Right lobe of liver (tissue), 4 donors: Measurements from ENCODE around the gene AKT3.

Experiments used
- CTCF ChIP-seq, 4 donors: fragments of 200-600 bp in 3 of 4; fragments of 450-650 bp in 1 of 4; IDR thresholded peaks; one replicate each; pipeline versions ENCODE4 v1.5.1 to v1.8.0; 2016 to 2022; ENCODE audit warnings: antibody characterized with exemption in 4 of 4, mild to moderate bottlenecking in 2 of 4
- POLR2A ChIP-seq: fragments of 450-650 bp; IDR thresholded peaks from one replicate; pipeline ENCODE4 v1.6.1; 2017; ENCODE audit warnings: antibody characterized with exemption, mild to moderate bottlenecking
- donor health status: DM: no; HTN: no; CAD: no.
- donor health status: DM: no; HTN: no; CAD: no.
- donor health status: DM: no; HTN: yes; CAD: no.

DNA sequence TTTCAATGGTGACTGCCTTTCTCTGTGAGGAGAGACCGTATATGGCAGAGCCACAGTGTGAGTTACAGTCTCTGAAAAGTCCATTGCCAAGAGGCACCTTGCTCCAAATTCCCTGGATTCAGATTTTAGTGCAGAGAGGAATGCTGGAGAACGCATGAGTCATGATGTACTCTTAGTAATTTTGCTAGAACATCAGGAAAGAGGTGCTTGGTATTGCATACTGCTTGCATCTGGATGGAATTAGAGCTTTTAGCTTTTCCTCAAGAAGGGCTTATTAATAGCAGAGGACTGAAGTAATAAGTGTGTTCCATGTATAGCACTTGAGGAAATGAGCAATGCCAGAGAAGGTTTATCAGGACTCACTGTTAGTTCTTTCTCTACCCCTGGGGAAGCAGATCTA lies 40.5 kb upstream of the AKT3 start:
- TF ChIP-seq POLR2A (no peak), CTCF (IDR thresholded peaks at IDR 0.05) (no peak)
